Body of pancreas (tissue), 4 donors: Measurements from ENCODE around the gene TNXB. TPM values are rescaled to one million over a fixed set of nuclear protein-coding genes. Genes with fewer than 3 reads are reported as not detected.
"Not testable (repeated sequence)": the region's sequence is repeated elsewhere in the genome, so short reads cannot be mapped to it uniquely, and the experiment has no call there.

Source experiments
- ATAC-seq: fragments of 150-250 bp; one replicate; pipeline ENCODE4 v1.9.1; 2016
- DNase-seq, 4 donors: peaks; one replicate each; pipeline ENCODE4 v3.0.0-alpha.2; 2019
- H3K27ac ChIP-seq, 4 donors: fragments of 200-600 bp; sonication (generic); 1 replicate in 3 of 4; 2 replicates in 1 of 4; pipeline versions ENCODE4 v1.5.1 to v1.6.1; 2016 to 2019; ENCODE audit warnings: mild to moderate bottlenecking in 1 of 4, mixed read lengths in 1 of 4, moderate library complexity in 1 of 4
- H3K27me3 ChIP-seq, 2 donors: fragments of 200-600 bp; sonication (generic); one replicate each; pipeline ENCODE4 v1.6.0; 2016; ENCODE audit warnings: mild to moderate bottlenecking in 1 of 2
- H3K36me3 ChIP-seq, 2 donors: fragments of 200-600 bp; sonication (generic); replicated peaks in 1 of 2; 2 replicates each; pipeline ENCODE4 v1.5.1; 2016; ENCODE audit warnings: low read depth in 2 of 2; ENCODE audit not compliant: insufficient read depth in 1 of 2
- H3K4me1 ChIP-seq: fragments of 200-600 bp; sonication (generic); one replicate; pipeline ENCODE4 v1.6.0; 2016
- H3K4me3 ChIP-seq, 2 donors: fragments of 200-600 bp; sonication (generic); 1 replicate in 1 of 2; 2 replicates in 1 of 2; pipeline ENCODE4 v1.5.1; 2016 to 2019
- H3K9me3 ChIP-seq, 3 donors: fragments of 200-600 bp; sonication (generic); 1 replicate in 2 of 3; 2 replicates in 1 of 3; pipeline ENCODE4 v1.5.1; 2016
- WGBS, 2 donors: methylation state at CpG; one replicate each; pipeline ENCODE4 v1.1.5; 2017; 5-methylcytosine and 5-hydroxymethylcytosine counted together
- intact Hi-C: fragments of 100-400 bp; cut with DNase I; formaldehyde crosslinking; loops from one replicate; pipeline ENCODE4 v1.15.1; 2023
- total RNA-seq, 2 donors: library from RNA; depleted of rRNA; stranded (reverse); fragments of >200 nt; gene quantifications; one replicate each; pipeline ENCODE4 v1.1.0, GENCODE V29; 2016

The TNXB gene
- total RNA-seq, 2 donors from 2014 or later: 24.9 to 36.6 TPM

GRCh38 chr6:32012941-32013617 is 96.1 kb downstream of the TNXB start:
- H3K4me3 ChIP-seq, H3K27me3 ChIP-seq, DNase-seq, H3K9me3 ChIP-seq, intact Hi-C loops, H3K27ac ChIP-seq, H3K36me3 ChIP-seq, ATAC-seq, H3K4me1 ChIP-seq: not testable (repeated sequence)
- 83 to 86% methylated on average over 7 to 17 of the region's 17 CpGs for WGBS, 2 donors

GRCh38 chr6:32010856-32011530 is 98.1 kb downstream of the TNXB start:
- ATAC-seq, DNase-seq, H3K27ac ChIP-seq, H3K27me3 ChIP-seq, H3K36me3 ChIP-seq, H3K4me3 ChIP-seq, H3K4me1 ChIP-seq, intact Hi-C loops, H3K9me3 ChIP-seq: not testable (repeated sequence)
- WGBS, 2 donors: 68 to 69% methylated on average over 10 to 15 of the region's 27 CpGs

- 60 to 78% methylated on average over 1 to 7 of the region's 12 CpGs for WGBS, 2 donors
- ATAC-seq, H3K27me3 ChIP-seq, DNase-seq, H3K36me3 ChIP-seq, intact Hi-C loops, H3K9me3 ChIP-seq, H3K4me1 ChIP-seq, H3K4me3 ChIP-seq, H3K27ac ChIP-seq: not testable (repeated sequence)
These were observed 99.6 kb downstream of the TNXB start for GRCh38 chr6:32009537-32009936.

GRCh38 chr6:32008616-32009015 is 100.5 kb downstream of the TNXB start:
- intact Hi-C loops, ATAC-seq, H3K4me3 ChIP-seq, DNase-seq, H3K9me3 ChIP-seq, H3K4me1 ChIP-seq, H3K27ac ChIP-seq, H3K27me3 ChIP-seq, H3K36me3 ChIP-seq: not testable (repeated sequence)
- 60 to 65% methylated on average over 1 to 7 of the region's 12 CpGs for WGBS, 2 donors

GRCh38 chr6:32008037-32008436 is 101.1 kb downstream of the TNXB start:
- H3K36me3 ChIP-seq, ATAC-seq, H3K4me1 ChIP-seq, H3K4me3 ChIP-seq, DNase-seq, H3K9me3 ChIP-seq, H3K27ac ChIP-seq, H3K27me3 ChIP-seq, intact Hi-C loops: not testable (repeated sequence)
- no CpG with 5 or more reads among the region's 24 CpGs for WGBS, 2 donors

- 60% methylated on average over 12 of the region's 12 CpGs; no CpG with 5 or more reads in 1 of the 2 donors for WGBS, 2 donors
- not testable (repeated sequence) for DNase-seq
These were observed 102.1 kb downstream of the TNXB start for GRCh38 chr6:32007086-32007485.

DNA sequence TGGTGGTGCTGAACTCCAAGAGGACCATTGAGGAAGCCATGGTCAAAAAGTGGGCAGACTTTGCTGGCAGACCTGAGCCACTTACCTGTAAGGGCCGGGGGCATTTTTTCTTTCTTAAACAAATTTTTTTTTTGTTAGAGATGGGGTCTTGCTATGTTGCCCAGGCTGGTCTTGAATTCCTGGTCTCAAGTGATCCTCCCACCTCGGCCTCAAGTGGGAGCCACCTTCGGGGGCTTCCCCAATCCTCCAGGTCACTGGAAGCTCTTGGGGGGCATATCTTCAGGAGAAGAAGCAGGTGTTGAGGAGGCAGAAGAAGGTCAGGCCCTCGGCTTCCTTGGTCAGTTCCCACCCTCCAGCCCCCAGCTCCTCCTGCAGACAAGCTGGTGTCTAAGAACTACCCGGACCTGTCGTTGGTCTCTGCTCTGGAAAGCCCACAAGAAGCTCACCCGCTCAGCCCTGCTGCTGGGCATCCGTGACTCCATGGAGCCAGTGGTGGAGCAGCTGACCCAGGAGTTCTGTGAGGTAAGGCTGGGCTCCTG is 103.1 kb downstream of the TNXB start:
- H3K9me3 ChIP-seq, H3K4me1 ChIP-seq, H3K27ac ChIP-seq, ATAC-seq, H3K36me3 ChIP-seq, DNase-seq, H3K27me3 ChIP-seq, H3K4me3 ChIP-seq, intact Hi-C loops: not testable (repeated sequence)
- whole genome bisulfite sequencing, 2 donors: 57 to 76% methylated on average over 8 of the region's 8 CpGs

More at GRCh38 chr6:32007086-32007485, 102.1 kb downstream of the TNXB start:
- H3K4me3 ChIP-seq, H3K36me3 ChIP-seq, H3K9me3 ChIP-seq, H3K27ac ChIP-seq, H3K27me3 ChIP-seq, intact Hi-C loops, ATAC-seq, H3K4me1 ChIP-seq: not testable (repeated sequence)

DNA sequence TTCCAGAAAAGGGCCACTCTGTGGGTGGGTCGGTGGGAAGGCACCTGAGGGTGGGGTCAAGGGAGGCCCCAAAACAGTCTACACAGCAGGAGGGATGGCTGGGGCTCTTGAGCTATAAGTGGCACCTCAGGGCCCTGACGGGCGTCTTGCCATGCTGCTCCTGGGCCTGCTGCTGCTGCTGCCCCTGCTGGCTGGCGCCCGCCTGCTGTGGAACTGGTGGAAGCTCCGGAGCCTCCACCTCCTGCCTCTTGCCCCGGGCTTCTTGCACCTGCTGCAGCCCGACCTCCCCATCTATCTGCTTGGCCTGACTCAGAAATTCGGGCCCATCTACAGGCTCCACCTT is 103.6 kb downstream of the TNXB start:
- WGBS, 2 donors: 61 to 100% methylated on average over 1 to 3 of the region's 9 CpGs
- H3K27me3 ChIP-seq, H3K9me3 ChIP-seq, H3K27ac ChIP-seq, ATAC-seq, H3K4me3 ChIP-seq, H3K4me1 ChIP-seq, intact Hi-C loops, H3K36me3 ChIP-seq: not testable (repeated sequence)
- peak in 1 of 4 donors; percentile 7 for DNase-seq

- 41 to 45% methylated on average over 3 to 9 of the region's 13 CpGs for WGBS, 2 donors
- H3K4me3 ChIP-seq, H3K4me1 ChIP-seq, H3K27ac ChIP-seq, ATAC-seq, H3K27me3 ChIP-seq, intact Hi-C loops, H3K9me3 ChIP-seq, DNase-seq, H3K36me3 ChIP-seq: not testable (repeated sequence)
These were observed 104.1 kb downstream of the TNXB start for GRCh38 chr6:32004864-32005537.

DNA sequence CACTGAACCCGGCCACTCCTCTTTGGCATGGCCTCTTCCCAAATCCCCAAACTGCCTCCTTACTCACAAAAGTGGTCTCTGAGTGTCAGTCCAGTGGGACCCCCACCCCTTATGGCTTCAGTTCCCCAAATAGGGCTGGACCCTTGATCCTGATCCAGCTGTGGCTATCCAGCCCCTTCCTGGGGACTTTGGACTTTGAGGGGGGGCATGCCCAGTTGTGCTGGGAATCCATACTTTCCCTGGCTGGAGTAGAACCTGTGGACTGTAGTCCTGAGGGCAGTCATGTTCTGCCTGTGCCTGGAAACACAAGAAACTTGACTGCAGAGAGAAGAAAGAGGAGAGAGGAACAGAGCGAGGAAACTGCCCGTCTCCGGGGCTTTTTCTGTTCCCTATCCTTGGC is 104.7 kb downstream of the TNXB start:
- H3K4me3 ChIP-seq, intact Hi-C loops, H3K4me1 ChIP-seq, H3K27ac ChIP-seq, H3K36me3 ChIP-seq, ATAC-seq, H3K27me3 ChIP-seq, H3K9me3 ChIP-seq, DNase-seq: not testable (repeated sequence)
- WGBS, 2 donors: 69 to 74% methylated on average over 3 of the region's 4 CpGs

- intact Hi-C loops, ATAC-seq, H3K27ac ChIP-seq, H3K4me3 ChIP-seq, H3K27me3 ChIP-seq, H3K9me3 ChIP-seq, H3K36me3 ChIP-seq, H3K4me1 ChIP-seq, DNase-seq: not testable (repeated sequence)
- no CpG with 5 or more reads among the region's 7 CpGs for WGBS, 2 donors
These were observed 105.8 kb downstream of the TNXB start for GRCh38 chr6:32003301-32003700.
